HEK293 (cell line): ENCODE data around the gene ALOX15.
A peak's percentile ranks its signal among the peaks of the same experiment; 100 is the strongest.

Source experiments
- FEZF1 ChIP-seq: fragments of 450-650 bp; formaldehyde crosslinking; IDR thresholded peaks from 2 replicates; pipeline ENCODE4 v1.5.1; 2016; ENCODE audit warnings: missing biosample characterization, missing genetic modification characterization
- GLIS1 ChIP-seq: fragments of 450-650 bp; formaldehyde crosslinking; IDR thresholded peaks from 2 replicates; pipeline ENCODE4 v1.5.1; 2016; ENCODE audit warnings: missing biosample characterization, missing genetic modification characterization
- KLF1 ChIP-seq: fragments of 450-650 bp; formaldehyde crosslinking; IDR thresholded peaks from 2 replicates; pipeline ENCODE4 v1.5.1; 2016; ENCODE audit warnings: missing biosample characterization, missing genetic modification characterization
- REPIN1 ChIP-seq: fragments of 450-650 bp; formaldehyde crosslinking; IDR thresholded peaks from 2 replicates; pipeline ENCODE4 v1.5.1; 2017; ENCODE audit warnings: missing biosample characterization, missing genetic modification characterization, low read depth
- SETDB1 ChIP-seq: IDR thresholded peaks from one replicate; pipeline ENCODE4 v1.6.1; 2017; ENCODE audit warnings: mild to moderate bottlenecking, low read length, moderate library complexity, mixed read lengths; ENCODE audit not compliant: insufficient read length
- ZBTB48 ChIP-seq: fragments of 450-650 bp; formaldehyde crosslinking; IDR thresholded peaks from 2 replicates; pipeline ENCODE4 v1.5.1; 2016; ENCODE audit warnings: missing biosample characterization, missing genetic modification characterization
- ZBTB6 ChIP-seq: fragments of 450-650 bp; formaldehyde crosslinking; IDR thresholded peaks from 2 replicates; pipeline ENCODE4 v1.5.1; 2017; ENCODE audit warnings: missing biosample characterization, missing genetic modification characterization
- ZFP3 ChIP-seq: fragments of 450-650 bp; formaldehyde crosslinking; IDR thresholded peaks from 2 replicates; pipeline ENCODE4 v1.5.1; 2016; ENCODE audit warnings: low read depth, missing biosample characterization, missing genetic modification characterization
- ZFP41 ChIP-seq: fragments of 450-650 bp; formaldehyde crosslinking; IDR thresholded peaks from 2 replicates; pipeline ENCODE4 v1.5.1; 2016; ENCODE audit warnings: missing biosample characterization, missing genetic modification characterization, borderline replicate concordance
- ZFP69B ChIP-seq: fragments of 450-650 bp; formaldehyde crosslinking; IDR thresholded peaks from 2 replicates; pipeline ENCODE4 v1.5.1; 2016; ENCODE audit warnings: missing biosample characterization, missing genetic modification characterization
- ZNF138 ChIP-seq: fragments of 450-650 bp; formaldehyde crosslinking; IDR thresholded peaks from 2 replicates; pipeline ENCODE4 v1.5.1; 2016; ENCODE audit warnings: missing biosample characterization, missing genetic modification characterization, borderline replicate concordance
- ZNF148 ChIP-seq: fragments of 450-650 bp; formaldehyde crosslinking; IDR thresholded peaks from 2 replicates; pipeline ENCODE4 v1.5.0; 2017; ENCODE audit warnings: missing biosample characterization, missing genetic modification characterization, borderline replicate concordance
- ZNF211 ChIP-seq: fragments of 450-650 bp; formaldehyde crosslinking; IDR thresholded peaks from 2 replicates; pipeline ENCODE4 v1.5.1; 2016; ENCODE audit warnings: low read depth, missing biosample characterization, missing genetic modification characterization
- ZNF23 ChIP-seq: fragments of 450-650 bp; formaldehyde crosslinking; IDR thresholded peaks from 2 replicates; pipeline ENCODE4 v1.5.1; 2016; ENCODE audit warnings: missing biosample characterization, missing genetic modification characterization, borderline replicate concordance
- ZNF24 ChIP-seq: fragments of 450-650 bp; formaldehyde crosslinking; IDR thresholded peaks from 2 replicates; pipeline ENCODE4 v1.5.1; 2016; ENCODE audit warnings: missing biosample characterization, missing genetic modification characterization
- ZNF324 ChIP-seq: fragments of 450-650 bp; formaldehyde crosslinking; IDR thresholded peaks from 2 replicates; pipeline ENCODE4 v1.5.1; 2016; ENCODE audit warnings: missing biosample characterization, missing genetic modification characterization
- ZNF350 ChIP-seq: fragments of 450-650 bp; formaldehyde crosslinking; IDR thresholded peaks from 2 replicates; pipeline ENCODE4 v1.5.0; 2017; ENCODE audit warnings: missing biosample characterization, mild to moderate bottlenecking, missing genetic modification characterization
- ZNF404 ChIP-seq: fragments of 450-650 bp; formaldehyde crosslinking; IDR thresholded peaks from 2 replicates; pipeline ENCODE4 v1.5.1; 2017; ENCODE audit warnings: missing biosample characterization, missing genetic modification characterization
- ZNF423 ChIP-seq: fragments of 450-650 bp; formaldehyde crosslinking; IDR thresholded peaks from 2 replicates; pipeline ENCODE4 v1.5.1; 2016; ENCODE audit warnings: missing biosample characterization, missing genetic modification characterization
- ZNF600 ChIP-seq: fragments of 450-650 bp; formaldehyde crosslinking; IDR thresholded peaks from 2 replicates; pipeline ENCODE4 v1.5.1; 2016; ENCODE audit warnings: missing biosample characterization, missing genetic modification characterization
- ZNF664 ChIP-seq: fragments of 450-650 bp; formaldehyde crosslinking; IDR thresholded peaks from 2 replicates; pipeline ENCODE4 v1.5.1; 2016; ENCODE audit warnings: missing biosample characterization, missing genetic modification characterization
- ZNF76 ChIP-seq: fragments of 450-650 bp; formaldehyde crosslinking; IDR thresholded peaks from 2 replicates; pipeline ENCODE4; 2016; ENCODE audit warnings: low read depth, missing biosample characterization, missing genetic modification characterization, borderline replicate concordance
- ZNF777 ChIP-seq: fragments of 450-650 bp; formaldehyde crosslinking; IDR thresholded peaks from 2 replicates; pipeline ENCODE4 v1.5.1; 2017; ENCODE audit warnings: missing biosample characterization, missing genetic modification characterization, borderline replicate concordance
- TF ChIP-seq, protein P1 (sequence below): IDR thresholded peaks from 2 replicates; pipeline ENCODE4 v1.6.1; 2011; ENCODE audit warnings: mild to moderate bottlenecking, low read depth, low read length, borderline replicate concordance
- TF ChIP-seq, protein P2 (sequence below): sonication (generic); formaldehyde crosslinking; IDR thresholded peaks from 2 replicates; pipeline ENCODE4 v1.8.1; 2022; ENCODE audit warnings: mild to moderate bottlenecking, moderate library complexity, missing genetic modification reagents
- TF ChIP-seq, protein P3 (sequence below): fragments of 450-650 bp; formaldehyde crosslinking; IDR thresholded peaks from 2 replicates; pipeline ENCODE4 v1.5.1; 2016; ENCODE audit warnings: missing biosample characterization, missing genetic modification characterization
- TF ChIP-seq, protein P4 (sequence below): fragments of 450-650 bp; formaldehyde crosslinking; IDR thresholded peaks from 2 replicates; pipeline ENCODE4 v1.5.1; 2016; ENCODE audit warnings: missing biosample characterization, missing genetic modification characterization
- TF ChIP-seq, protein P5 (sequence below): fragments of 450-650 bp; formaldehyde crosslinking; IDR thresholded peaks from 2 replicates; pipeline ENCODE4 v1.5.1; 2016; ENCODE audit warnings: missing biosample characterization, missing genetic modification characterization

The ALOX15 gene

GRCh38 chr17:4591529-4591928, 49.9 kb downstream of the ALOX15 start (continued):
- TF ChIP-seq, protein P1, sequence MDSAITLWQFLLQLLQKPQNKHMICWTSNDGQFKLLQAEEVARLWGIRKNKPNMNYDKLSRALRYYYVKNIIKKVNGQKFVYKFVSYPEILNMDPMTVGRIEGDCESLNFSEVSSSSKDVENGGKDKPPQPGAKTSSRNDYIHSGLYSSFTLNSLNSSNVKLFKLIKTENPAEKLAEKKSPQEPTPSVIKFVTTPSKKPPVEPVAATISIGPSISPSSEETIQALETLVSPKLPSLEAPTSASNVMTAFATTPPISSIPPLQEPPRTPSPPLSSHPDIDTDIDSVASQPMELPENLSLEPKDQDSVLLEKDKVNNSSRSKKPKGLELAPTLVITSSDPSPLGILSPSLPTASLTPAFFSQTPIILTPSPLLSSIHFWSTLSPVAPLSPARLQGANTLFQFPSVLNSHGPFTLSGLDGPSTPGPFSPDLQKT: no peak
- TF ChIP-seq ZNF324 (no peak), ZFP69B (tag by site-specific recombination) (no peak), ZNF138 (tag by site-specific recombination) (no peak), ZBTB6 (tag by site-specific recombination) (no peak), FEZF1 (no peak), ZNF23 (tag by site-specific recombination) (no peak), ZNF350 (tag by site-specific recombination) (no peak), ZNF664 (tag by site-specific recombination) (no peak), KLF1 (peak; percentile 48; the same call in 1 of the 2 replicates), ZFP41 (tag by site-specific recombination) (no peak), ZFP3 (tag by site-specific recombination) (no peak), GLIS1 (tag by site-specific recombination) (no peak), SETDB1 (no peak), ZNF423 (no peak), ZNF600 (tag by site-specific recombination) (peak; percentile 82), ZNF211 (tag by site-specific recombination) (no peak), ZNF777 (tag by site-specific recombination) (no peak), ZNF148 (tag by site-specific recombination) (no peak), ZNF24 (tag by site-specific recombination) (no peak), ZNF404 (no peak), ZNF76 (tag by site-specific recombination) (no peak), REPIN1 (tag by site-specific recombination) (no peak), ZBTB48 (tag by site-specific recombination) (no peak)
- TF ChIP-seq, protein P2, sequence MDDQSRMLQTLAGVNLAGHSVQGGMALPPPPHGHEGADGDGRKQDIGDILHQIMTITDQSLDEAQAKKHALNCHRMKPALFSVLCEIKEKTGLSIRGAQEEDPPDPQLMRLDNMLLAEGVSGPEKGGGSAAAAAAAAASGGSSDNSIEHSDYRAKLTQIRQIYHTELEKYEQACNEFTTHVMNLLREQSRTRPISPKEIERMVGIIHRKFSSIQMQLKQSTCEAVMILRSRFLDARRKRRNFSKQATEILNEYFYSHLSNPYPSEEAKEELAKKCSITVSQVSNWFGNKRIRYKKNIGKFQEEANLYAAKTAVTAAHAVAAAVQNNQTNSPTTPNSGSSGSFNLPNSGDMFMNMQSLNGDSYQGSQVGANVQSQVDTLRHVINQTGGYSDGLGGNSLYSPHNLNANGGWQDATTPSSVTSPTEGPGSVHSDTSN: no peak
- TF ChIP-seq, protein P3, sequence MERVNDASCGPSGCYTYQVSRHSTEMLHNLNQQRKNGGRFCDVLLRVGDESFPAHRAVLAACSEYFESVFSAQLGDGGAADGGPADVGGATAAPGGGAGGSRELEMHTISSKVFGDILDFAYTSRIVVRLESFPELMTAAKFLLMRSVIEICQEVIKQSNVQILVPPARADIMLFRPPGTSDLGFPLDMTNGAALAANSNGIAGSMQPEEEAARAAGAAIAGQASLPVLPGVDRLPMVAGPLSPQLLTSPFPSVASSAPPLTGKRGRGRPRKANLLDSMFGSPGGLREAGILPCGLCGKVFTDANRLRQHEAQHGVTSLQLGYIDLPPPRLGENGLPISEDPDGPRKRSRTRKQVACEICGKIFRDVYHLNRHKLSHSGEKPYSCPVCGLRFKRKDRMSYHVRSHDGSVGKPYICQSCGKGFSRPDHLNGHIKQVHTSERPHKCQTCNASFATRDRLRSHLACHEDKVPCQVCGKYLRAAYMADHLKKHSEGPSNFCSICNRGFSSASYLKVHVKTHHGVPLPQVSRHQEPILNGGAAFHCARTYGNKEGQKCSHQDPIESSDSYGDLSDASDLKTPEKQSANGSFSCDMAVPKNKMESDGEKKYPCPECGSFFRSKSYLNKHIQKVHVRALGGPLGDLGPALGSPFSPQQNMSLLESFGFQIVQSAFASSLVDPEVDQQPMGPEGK: 0 out of 2 replicates have a peak, but pooled peaks have one; percentile 47
- TF ChIP-seq, protein P4, sequence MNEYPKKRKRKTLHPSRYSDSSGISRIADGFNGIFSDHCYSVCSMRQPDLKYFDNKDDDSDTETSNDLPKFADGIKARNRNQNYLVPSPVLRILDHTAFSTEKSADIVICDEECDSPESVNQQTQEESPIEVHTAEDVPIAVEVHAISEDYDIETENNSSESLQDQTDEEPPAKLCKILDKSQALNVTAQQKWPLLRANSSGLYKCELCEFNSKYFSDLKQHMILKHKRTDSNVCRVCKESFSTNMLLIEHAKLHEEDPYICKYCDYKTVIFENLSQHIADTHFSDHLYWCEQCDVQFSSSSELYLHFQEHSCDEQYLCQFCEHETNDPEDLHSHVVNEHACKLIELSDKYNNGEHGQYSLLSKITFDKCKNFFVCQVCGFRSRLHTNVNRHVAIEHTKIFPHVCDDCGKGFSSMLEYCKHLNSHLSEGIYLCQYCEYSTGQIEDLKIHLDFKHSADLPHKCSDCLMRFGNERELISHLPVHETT: no peak
- TF ChIP-seq, protein P5, sequence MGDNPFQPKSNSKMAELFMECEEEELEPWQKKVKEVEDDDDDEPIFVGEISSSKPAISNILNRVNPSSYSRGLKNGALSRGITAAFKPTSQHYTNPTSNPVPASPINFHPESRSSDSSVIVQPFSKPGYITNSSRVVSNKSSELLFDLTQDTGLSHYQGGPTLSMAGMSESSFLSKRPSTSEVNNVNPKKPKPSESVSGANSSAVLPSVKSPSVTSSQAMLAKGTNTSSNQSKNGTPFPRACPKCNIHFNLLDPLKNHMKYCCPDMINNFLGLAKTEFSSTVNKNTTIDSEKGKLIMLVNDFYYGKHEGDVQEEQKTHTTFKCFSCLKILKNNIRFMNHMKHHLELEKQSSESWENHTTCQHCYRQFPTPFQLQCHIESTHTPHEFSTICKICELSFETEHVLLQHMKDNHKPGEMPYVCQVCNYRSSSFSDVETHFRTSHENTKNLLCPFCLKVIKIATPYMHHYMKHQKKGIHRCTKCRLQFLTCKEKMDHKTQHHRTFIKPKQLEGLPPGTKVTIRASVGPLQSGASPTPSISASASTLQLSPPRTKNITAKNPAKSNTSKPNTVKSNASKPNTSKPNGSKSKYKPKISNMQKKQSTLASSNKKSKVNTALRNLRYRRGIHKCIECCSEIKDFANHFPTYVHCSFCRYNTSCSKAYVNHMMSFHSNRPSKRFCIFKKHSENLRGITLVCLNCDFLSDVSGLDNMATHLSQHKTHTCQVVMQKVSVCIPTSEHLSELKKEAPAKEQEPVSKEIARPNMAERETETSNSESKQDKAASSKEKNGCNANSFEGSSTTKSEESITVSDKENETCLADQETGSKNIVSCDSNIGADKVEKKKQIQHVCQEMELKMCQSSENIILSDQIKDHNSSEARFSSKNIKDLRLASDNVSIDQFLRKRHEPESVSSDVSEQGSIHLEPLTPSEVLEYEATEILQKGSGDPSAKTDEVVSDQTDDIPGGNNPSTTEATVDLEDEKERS: no peak
